ENCODE measurements around the gene ZNF580.

Gene ZNF580

DNA sequence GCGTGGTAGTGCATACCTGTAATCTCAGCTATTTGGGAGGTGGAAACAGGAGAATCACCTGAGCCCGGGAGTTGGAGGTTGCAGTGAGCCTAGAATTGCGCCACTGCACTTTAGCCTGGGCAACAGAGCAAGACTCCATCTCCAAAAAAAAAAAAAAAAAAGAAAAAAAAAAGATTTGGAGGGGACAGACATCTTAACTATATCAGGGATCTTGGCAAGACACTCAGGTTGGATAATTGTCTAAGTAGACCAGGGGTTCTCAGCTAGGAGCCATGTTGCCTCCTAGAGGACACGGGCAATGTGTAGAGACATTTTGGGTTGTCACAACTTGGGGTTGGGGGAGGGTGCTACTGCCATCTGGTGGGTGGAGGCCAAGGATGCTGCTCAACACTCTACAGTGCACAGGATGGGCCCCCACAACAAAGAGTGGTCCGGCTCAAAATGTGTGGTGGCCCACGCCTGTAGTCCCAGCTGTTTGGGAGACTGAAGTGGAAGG lies 1.9 kb upstream of the ZNF580 start:
- no peak for DNase-seq (ENCODE audit: extremely low spot score)
- TF ChIP-seq CTCF (IDR thresholded peaks at IDR 0.05; ENCODE audit: control extremely low read depth, extremely low read depth, low read depth, missing control alignments) = peak; percentile 43
- ChIA-PET POLR2A (interaction anchor here (0.6 kb wide), 1 partner anchor 16 kb away, joined by 7 read pairs; no protein-coding TSS in a partner anchor), CTCF (interaction anchor here (1.3 to 9.0 kb wide), 6 partner anchors 8 to 694 kb away, joined by 3 to 84 read pairs (median 4); partner anchors contain the start of genes CCDC106 and U2AF2)

DNA sequence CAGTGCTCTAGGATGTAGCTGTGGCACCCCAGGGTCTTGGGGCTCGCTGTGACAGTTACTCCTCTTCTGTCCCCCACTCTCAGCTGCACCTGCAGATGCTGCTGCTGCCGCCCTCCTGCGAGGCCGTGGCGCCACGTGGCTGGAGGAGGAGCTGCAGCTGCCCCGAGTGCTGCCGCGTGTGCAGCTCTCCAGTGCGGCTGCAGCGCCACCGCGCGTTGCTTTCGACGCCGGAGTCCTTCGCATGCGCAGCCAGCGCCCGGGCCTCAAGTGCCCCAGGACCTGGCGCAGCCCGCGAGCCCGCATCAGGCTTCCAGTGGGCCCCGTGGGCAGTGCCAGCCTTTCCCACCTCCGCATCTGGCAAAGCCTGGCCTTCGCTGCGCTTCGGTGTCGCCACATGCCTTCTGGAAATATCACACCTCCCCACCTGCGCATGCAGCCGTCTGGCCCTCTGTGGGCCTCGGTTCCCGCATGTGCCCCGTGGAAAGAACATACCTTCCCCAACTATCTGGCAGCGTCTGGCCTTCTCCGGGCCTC lies 692 bp upstream of the ZNF580 start:
- POLR2A ChIA-PET = interaction anchor here (0.6 kb wide), 1 partner anchor 238 kb away, joined by 4 read pairs; no protein-coding TSS in a partner anchor

DNA sequence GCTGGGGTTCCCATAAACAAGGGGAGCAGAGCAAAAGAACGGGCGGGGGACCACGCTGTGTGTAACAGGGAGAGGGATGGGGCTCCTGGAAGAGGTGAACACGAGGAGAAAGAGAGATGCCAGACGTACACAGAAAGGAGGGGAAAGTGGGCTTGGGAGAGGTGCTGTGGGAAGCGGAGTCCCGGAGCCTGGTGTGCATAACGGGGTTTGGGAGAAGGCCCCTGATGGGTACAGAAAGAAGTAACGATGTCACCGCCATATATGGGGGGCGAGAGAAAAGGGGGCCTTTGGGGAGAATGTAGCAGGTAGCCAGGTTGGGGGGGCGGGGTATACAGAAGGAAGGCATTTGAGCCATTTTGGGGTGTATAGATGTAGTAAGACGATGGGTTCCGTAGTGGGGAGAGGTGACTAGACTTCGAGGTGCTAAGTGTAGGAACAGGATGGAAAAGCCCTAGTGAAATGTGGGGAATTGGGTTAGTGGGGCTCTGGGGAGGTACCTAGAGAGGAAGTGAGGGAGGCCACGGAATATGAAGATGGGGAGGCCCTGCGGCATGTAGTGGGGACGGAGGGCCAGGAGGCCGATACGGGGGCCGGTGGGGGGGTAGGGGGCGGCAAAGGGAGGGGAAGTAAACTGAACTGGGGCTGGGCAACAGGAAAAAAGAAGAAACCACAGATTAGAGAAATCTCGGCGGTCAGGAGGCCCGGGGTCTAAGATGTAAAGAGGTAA lies 787 bp downstream of the ZNF580 start:
- ChIA-PET POLR2A (interaction anchor here (0.7 kb wide), 1 partner anchor 672 kb away, joined by 4 read pairs; no protein-coding TSS in a partner anchor), CTCF (interaction anchor here (1.9 to 5.0 kb wide), 3 partner anchors 8 to 13 kb away, joined by 9 to 31 read pairs (median 10); partner anchors contain the start of gene U2AF2)

More for the DNA sequence above, 692 bp upstream of the ZNF580 start:
- TF ChIP-seq CTCF (IDR thresholded peaks at IDR 0.05; ENCODE audit: control extremely low read depth, extremely low read depth, low read depth, missing control alignments) = peak; percentile 68
- CTCF ChIA-PET = interaction anchor here (0.6 to 2.2 kb wide), 3 partner anchors 14 to 499 kb away, joined by 3 to 10 read pairs (median 3); partner anchors contain the start of gene U2AF2
- peak; percentile 60 for DNase-seq (ENCODE audit: extremely low spot score)

GRCh38 chr19:55642153-55643002 lies 1.6 kb downstream of the ZNF580 start:
- POLR2A ChIA-PET = interaction anchor here (0.8 kb wide), 1 partner anchor 13 kb away, joined by 4 read pairs; the partner anchor contains the start of gene U2AF2
- no peak for TF ChIP-seq CTCF (IDR thresholded peaks at IDR 0.05; ENCODE audit: control extremely low read depth, extremely low read depth, low read depth, missing control alignments)
- CTCF ChIA-PET = interaction anchor here (1.0 to 5.0 kb wide), 5 partner anchors 9 to 14 kb away, joined by 3 to 31 read pairs (median 9); partner anchors contain the start of gene U2AF2
- no peak for DNase-seq (ENCODE audit: extremely low spot score)

More for the DNA sequence above, 787 bp downstream of the ZNF580 start:
- DNase-seq (ENCODE audit: extremely low spot score) = peak; percentile 42
- no peak for TF ChIP-seq CTCF (IDR thresholded peaks at IDR 0.05; ENCODE audit: control extremely low read depth, extremely low read depth, low read depth, missing control alignments)

DNA sequence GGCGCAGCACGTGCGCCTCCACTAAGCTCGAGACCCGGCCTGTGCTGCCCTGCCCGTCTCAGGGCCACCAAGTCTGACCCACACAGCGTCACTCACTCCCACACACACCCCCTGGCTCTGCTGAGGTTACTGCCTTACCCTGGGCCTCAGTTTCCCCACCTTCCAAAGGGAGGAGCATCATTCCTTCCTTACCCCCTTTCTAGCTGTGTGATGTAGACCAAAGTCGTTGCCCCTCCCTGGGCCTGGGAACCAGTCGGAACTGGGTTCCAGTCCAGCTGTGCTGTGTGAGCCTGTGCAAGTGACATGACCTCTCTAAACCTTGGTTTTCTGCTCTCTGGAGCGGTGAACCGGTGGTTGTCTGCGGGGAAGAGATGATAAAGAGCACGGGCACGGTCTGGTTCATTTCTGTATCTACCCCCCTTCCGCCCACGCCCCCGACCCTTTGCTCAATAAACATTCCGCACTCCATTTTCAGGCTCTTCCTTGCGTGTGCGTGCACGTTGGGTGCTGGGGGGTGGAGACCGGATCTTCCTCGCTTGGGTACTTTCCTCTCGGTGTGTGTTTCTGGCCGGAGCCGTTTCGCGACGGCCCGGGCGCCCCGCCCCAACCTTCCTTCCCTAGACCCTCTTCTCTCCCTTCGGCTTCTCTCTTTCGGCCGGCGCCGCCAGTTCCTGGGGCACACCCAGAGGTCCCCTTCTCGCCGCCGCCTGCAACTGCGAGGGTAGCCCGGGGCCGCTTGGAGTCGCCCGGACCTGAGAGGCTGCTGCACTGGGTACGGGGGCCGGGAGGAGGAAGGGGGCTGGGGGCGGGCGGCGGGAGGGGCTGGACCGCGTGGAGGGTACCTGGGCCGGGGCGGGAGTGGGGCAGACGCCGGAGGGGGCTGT lies 2.4 kb downstream of the ZNF580 start, which contains the start of gene ZNF581:
Gene ZNF581, plus strand, starts transcription at position 647 of the 884 bp plus-strand sequence. CDS start 923 bp downstream, outside the sequence.
- TF ChIP-seq CTCF (IDR thresholded peaks at IDR 0.05; ENCODE audit: control extremely low read depth, extremely low read depth, low read depth, missing control alignments) = no peak

More for the DNA sequence above, 2.4 kb downstream of the ZNF580 start, which contains the start of gene ZNF581:
- ChIA-PET POLR2A (interaction anchor here (0.6 to 0.8 kb wide), 2 partner anchors 12 to 36 kb away, joined by 3 to 4 read pairs; partner anchors contain the start of gene U2AF2), CTCF (interaction anchor here (1.0 to 7.2 kb wide), 6 partner anchors 8 to 13 kb away, joined by 3 to 84 read pairs (median 10); partner anchors contain the start of gene U2AF2)
- peak; percentile 80 for DNase-seq (ENCODE audit: extremely low spot score)
